ENCODE measurements around the gene HDHD5. TPM values are rescaled to one million over a fixed set of nuclear protein-coding genes. Genes with fewer than 3 reads are reported as not detected.

The HDHD5 gene
- total RNA-seq, 2 experiments from 2014 or later = 11.0 to 11.6 TPM

DNA sequence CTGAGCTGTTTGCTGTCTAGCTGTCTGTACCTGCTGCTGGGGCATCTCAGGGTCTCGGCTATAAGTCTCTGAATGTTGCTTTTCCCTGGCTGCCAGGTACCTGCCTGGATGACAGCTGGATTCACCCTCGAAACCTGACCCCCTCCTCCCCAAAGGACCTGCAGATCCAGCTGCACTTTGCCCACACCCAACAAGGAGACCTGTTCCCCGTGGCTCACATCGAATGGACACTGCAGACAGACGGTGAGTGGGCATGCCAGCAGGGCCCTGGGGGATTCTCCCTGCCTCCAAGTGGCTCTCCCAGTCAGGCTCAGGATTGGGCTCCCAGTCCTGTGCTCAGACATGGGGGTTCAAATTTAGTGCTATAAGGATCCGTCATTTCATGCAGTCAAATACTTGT is 61.4 kb downstream of the HDHD5 start:
- Mint-ChIP-seq H3K27me3 (no peaks in the 10 kb centered on the region), H3K4me1 (ENCODE audit: low read depth) (peaks cover 94% of the 10 kb centered on the region), H3K36me3 (ENCODE audit: low read depth) (peaks cover 93% of the 10 kb centered on the region), H3K27ac (peak overlapping the region; percentile 77), H3K4me3 (peak overlapping the region; percentile 31), H3K9me3 (no peaks in the 10 kb centered on the region)
- H3K4me1 ChIP-seq (ENCODE audit: insufficient read depth, low read length) = peaks cover 84% of the 10 kb centered on the region
- ChIA-PET POLR2A (interaction anchor here (0.6 to 3.0 kb wide), 4 partner anchors 8 to 121 kb away, joined by 3 to 49 read pairs (median 4); partner anchors contain the start of gene IL17RA), CTCF (interaction anchor here (1.8 kb wide), 1 partner anchor 10 kb away, joined by 4 read pairs; no protein-coding TSS in a partner anchor)
- H3K27ac ChIP-seq (ENCODE audit: low read depth in 1 of 2, low read length in 2 of 2) = peak overlapping the region in 1 of 2 donors; percentile 39
- ATAC-seq (ENCODE audit: poor library complexity) (no peak), DNase-seq (no peak)
- H3K9me3 ChIP-seq (ENCODE audit: control insufficient read depth in 1 of 2, insufficient read depth in 1 of 2, low read length in 2 of 2) = no peaks in the 10 kb centered on the region
- no peaks in the 10 kb centered on the region for H3K27me3 ChIP-seq (ENCODE audit: control insufficient read depth in 1 of 2, insufficient read depth in 2 of 2, low read length in 2 of 2)
- intact Hi-C loops (cut with DNase I, micrococcal nuclease) = loop anchor here in 1 of 2 experiments (1.0 kb wide), 1 partner anchor 10 kb away; no protein-coding TSS in a partner anchor
- H3K4me3 ChIP-seq (ENCODE audit: low read length) = no peak overlapping the region
- TF ChIP-seq, protein P1, sequence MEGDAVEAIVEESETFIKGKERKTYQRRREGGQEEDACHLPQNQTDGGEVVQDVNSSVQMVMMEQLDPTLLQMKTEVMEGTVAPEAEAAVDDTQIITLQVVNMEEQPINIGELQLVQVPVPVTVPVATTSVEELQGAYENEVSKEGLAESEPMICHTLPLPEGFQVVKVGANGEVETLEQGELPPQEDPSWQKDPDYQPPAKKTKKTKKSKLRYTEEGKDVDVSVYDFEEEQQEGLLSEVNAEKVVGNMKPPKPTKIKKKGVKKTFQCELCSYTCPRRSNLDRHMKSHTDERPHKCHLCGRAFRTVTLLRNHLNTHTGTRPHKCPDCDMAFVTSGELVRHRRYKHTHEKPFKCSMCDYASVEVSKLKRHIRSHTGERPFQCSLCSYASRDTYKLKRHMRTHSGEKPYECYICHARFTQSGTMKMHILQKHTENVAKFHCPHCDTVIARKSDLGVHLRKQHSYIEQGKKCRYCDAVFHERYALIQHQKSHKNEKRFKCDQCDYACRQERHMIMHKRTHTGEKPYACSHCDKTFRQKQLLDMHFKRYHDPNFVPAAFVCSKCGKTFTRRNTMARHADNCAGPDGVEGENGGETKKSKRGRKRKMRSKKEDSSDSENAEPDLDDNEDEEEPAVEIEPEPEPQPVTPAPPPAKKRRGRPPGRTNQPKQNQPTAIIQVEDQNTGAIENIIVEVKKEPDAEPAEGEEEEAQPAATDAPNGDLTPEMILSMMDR (IDR thresholded peaks at IDR 0.05) = no peak
- peaks cover 75% of the 10 kb centered on the region for H3K36me3 ChIP-seq (ENCODE audit: insufficient read depth, low read length)

DNA sequence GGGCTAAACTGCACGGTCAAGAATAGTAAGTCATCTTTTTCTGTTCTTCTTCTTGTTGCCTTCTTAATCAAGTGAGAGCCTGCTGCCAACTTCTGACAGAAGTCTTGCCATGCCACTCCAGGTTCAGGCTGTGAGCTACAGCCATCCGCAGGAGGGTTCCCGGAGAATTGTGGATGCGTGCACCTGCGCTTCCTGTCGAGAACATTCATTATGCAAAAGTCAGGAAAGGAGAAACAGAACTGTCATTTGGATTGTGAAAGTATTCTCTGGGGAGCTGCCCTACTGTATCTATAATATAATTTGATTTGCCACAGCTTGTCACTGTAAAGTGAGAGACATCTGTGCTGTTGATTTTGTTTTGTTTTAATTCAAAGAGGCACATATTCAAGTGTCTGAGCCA is 62.0 kb downstream of the HDHD5 start:
- H3K27me3 Mint-ChIP-seq = no peaks in the 10 kb centered on the region
- Histone ChIP-seq H3K36me3 (ENCODE audit: insufficient read depth, low read length) (peaks cover 69% of the 10 kb centered on the region), H3K9me3 (ENCODE audit: control insufficient read depth in 1 of 2, insufficient read depth in 1 of 2, low read length in 2 of 2) (no peaks in the 10 kb centered on the region), H3K27me3 (ENCODE audit: control insufficient read depth in 1 of 2, insufficient read depth in 2 of 2, low read length in 2 of 2) (no peaks in the 10 kb centered on the region), H3K4me1 (ENCODE audit: insufficient read depth, low read length) (peaks cover 85% of the 10 kb centered on the region), H3K4me3 (ENCODE audit: low read length) (no peak overlapping the region), H3K27ac (ENCODE audit: low read depth in 1 of 2, low read length in 2 of 2) (peak overlapping the region in 1 of 2 donors; percentile 39)
- H3K36me3 Mint-ChIP-seq (ENCODE audit: low read depth) = peaks cover 92% of the 10 kb centered on the region
- TF ChIP-seq, protein P1 (IDR thresholded peaks at IDR 0.05) = no peak
- no peak overlapping the region for H3K4me3 Mint-ChIP-seq
- DNase-seq (peak in 1 of 14 experiments; percentile 2), ATAC-seq (ENCODE audit: poor library complexity) (no peak)
- CTCF ChIA-PET = interaction anchor here (0.7 to 1.8 kb wide), 2 partner anchors 9 to 10 kb away, joined by 3 to 4 read pairs; no protein-coding TSS in a partner anchor
- H3K9me3 Mint-ChIP-seq = no peaks in the 10 kb centered on the region
- peaks cover 96% of the 10 kb centered on the region for H3K4me1 Mint-ChIP-seq (ENCODE audit: low read depth)
- intact Hi-C loops (cut with DNase I, micrococcal nuclease) = no loop called here
- POLR2A ChIA-PET = interaction anchor here (0.8 to 3.0 kb wide), 2 partner anchors 11 to 75 kb away, joined by 3 to 49 read pairs; partner anchors contain the start of gene IL17RA
- peak overlapping the region; percentile 77 for H3K27ac Mint-ChIP-seq

DNA sequence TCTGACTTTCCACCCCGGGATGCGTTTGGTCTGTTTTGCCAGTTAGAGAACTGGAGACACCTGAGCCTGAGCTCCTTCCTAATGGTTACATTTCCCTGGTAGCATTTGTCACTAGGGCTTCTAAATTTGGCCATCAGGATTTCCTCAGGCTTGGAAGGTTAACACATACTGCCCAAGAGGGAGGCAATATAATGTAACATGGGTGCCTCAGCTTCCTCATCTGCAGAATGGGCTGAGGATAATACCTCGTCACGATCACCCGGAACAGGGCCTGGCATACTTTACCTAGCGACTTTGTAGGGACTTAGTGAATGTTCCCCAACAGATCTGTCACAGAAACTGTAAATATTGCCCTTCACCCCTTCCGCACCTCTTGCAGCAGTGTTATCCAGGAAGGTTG is 63.0 kb downstream of the HDHD5 start:
- POLR2A ChIA-PET = interaction anchor here (1.6 to 1.8 kb wide), 2 partner anchors 10 to 11 kb away, joined by 6 to 9 read pairs; no protein-coding TSS in a partner anchor
- CTCF ChIA-PET = interaction anchor here (1.8 to 2.1 kb wide), 2 partner anchors 8 to 22 kb away, joined by 4 to 6 read pairs; no protein-coding TSS in a partner anchor
- H3K9me3 Mint-ChIP-seq = no peaks in the 10 kb centered on the region
- H3K27ac Mint-ChIP-seq = peak overlapping the region; percentile 77
- ATAC-seq (ENCODE audit: poor library complexity) = no peak
- peaks cover 86% of the 10 kb centered on the region for H3K36me3 Mint-ChIP-seq (ENCODE audit: low read depth)
- Histone ChIP-seq H3K9me3 (ENCODE audit: control insufficient read depth in 1 of 2, insufficient read depth in 1 of 2, low read length in 2 of 2) (no peaks in the 10 kb centered on the region), H3K27ac (ENCODE audit: low read depth in 1 of 2, low read length in 2 of 2) (peak overlapping the region in 1 of 2 donors; percentile 18), H3K4me3 (ENCODE audit: low read length) (no peak overlapping the region), H3K27me3 (ENCODE audit: control insufficient read depth in 1 of 2, insufficient read depth in 2 of 2, low read length in 2 of 2) (no peaks in the 10 kb centered on the region), H3K36me3 (ENCODE audit: insufficient read depth, low read length) (peaks cover 59% of the 10 kb centered on the region), H3K4me1 (ENCODE audit: insufficient read depth, low read length) (peaks cover 85% of the 10 kb centered on the region)
- TF ChIP-seq, protein P1 (IDR thresholded peaks at IDR 0.05) = no peak
- DNase-seq = no peak
- peak overlapping the region; percentile 30 for H3K4me3 Mint-ChIP-seq
- H3K4me1 Mint-ChIP-seq (ENCODE audit: low read depth) = peaks cover 96% of the 10 kb centered on the region
- H3K27me3 Mint-ChIP-seq = no peaks in the 10 kb centered on the region
- intact Hi-C loops (cut with DNase I, micrococcal nuclease) = no loop called here
